ENCODE results near the gene GATAD2A.

Gene GATAD2A

GRCh38 chr19:19487077-19487949, 81.8 kb downstream of the GATAD2A start:
- TF ChIP-seq POLR2A (IDR thresholded peaks at IDR 0.05; ENCODE audit: low read length) (no peak), GATA1 (IDR thresholded peaks at IDR 0.05; ENCODE audit: low read depth, low read length) (no peak)
- peak in 1 of 2 experiments; percentile 44 for DNase-seq

GRCh38 chr19:19487950-19488874, 82.7 kb downstream of the GATAD2A start:
- peak; percentile 90 to 91 for DNase-seq
- no peak for TF ChIP-seq POLR2A (IDR thresholded peaks at IDR 0.05; ENCODE audit: low read length)

GRCh38 chr19:19488875-19489690, 83.6 kb downstream of the GATAD2A start:
- DNase-seq = peak; percentile 96
- TF ChIP-seq GATA1 (IDR thresholded peaks at IDR 0.05; ENCODE audit: low read depth, low read length) (no peak), POLR2A (IDR thresholded peaks at IDR 0.05; ENCODE audit: low read length) (peak; percentile 41)

- no peak for TF ChIP-seq GATA1 (IDR thresholded peaks at IDR 0.05; ENCODE audit: low read depth, low read length)
- no peak for TF ChIP-seq POLR2A (IDR thresholded peaks at IDR 0.05; ENCODE audit: low read length)
- DNase-seq = no peak
Measured at GRCh38 chr19:19489804-19490204, 84.3 kb downstream of the GATAD2A start.

- DNase-seq = peak; percentile 85 to 92
- no peak for TF ChIP-seq GATA1 (IDR thresholded peaks at IDR 0.05; ENCODE audit: low read depth, low read length)
Measured at GRCh38 chr19:19490214-19490968, 84.9 kb downstream of the GATAD2A start.

- TF ChIP-seq POLR2A (IDR thresholded peaks at IDR 0.05; ENCODE audit: low read length) (no peak), GATA1 (IDR thresholded peaks at IDR 0.05; ENCODE audit: low read depth, low read length) (no peak)
- no peak for DNase-seq
Measured at GRCh38 chr19:19491321-19492025, 86.0 kb downstream of the GATAD2A start.

- TF ChIP-seq GATA1 (IDR thresholded peaks at IDR 0.05; ENCODE audit: low read depth, low read length) (no peak), POLR2A (IDR thresholded peaks at IDR 0.05; ENCODE audit: low read length) (no peak)
- DNase-seq = no peak
Measured at GRCh38 chr19:19492026-19492610, 86.6 kb downstream of the GATAD2A start.

- no peak for TF ChIP-seq GATA1 (IDR thresholded peaks at IDR 0.05; ENCODE audit: low read depth, low read length)
- no peak for TF ChIP-seq POLR2A (IDR thresholded peaks at IDR 0.05; ENCODE audit: low read length)
- no peak for DNase-seq
Measured at GRCh38 chr19:19493841-19494546, 88.5 kb downstream of the GATAD2A start.

GRCh38 chr19:19495614-19496603, 90.4 kb downstream of the GATAD2A start:
- no peak for DNase-seq
- TF ChIP-seq GATA1 (IDR thresholded peaks at IDR 0.05; ENCODE audit: low read depth, low read length) (no peak), POLR2A (IDR thresholded peaks at IDR 0.05; ENCODE audit: low read length) (no peak)

- TF ChIP-seq POLR2A (IDR thresholded peaks at IDR 0.05; ENCODE audit: low read length) (no peak), GATA1 (IDR thresholded peaks at IDR 0.05; ENCODE audit: low read depth, low read length) (no peak)
- DNase-seq = no peak
Measured at GRCh38 chr19:19498255-19498991, 92.9 kb downstream of the GATAD2A start.
